ENCODE data around the gene RNF34. TPM values are rescaled to one million over a fixed set of nuclear protein-coding genes. Genes with fewer than 3 reads are reported as not detected.
A peak's percentile ranks its signal among the peaks of the same experiment; 100 is the strongest.

RNF34 gene
- total RNA-seq, 4 donors from 2014 or later, result 32.3 to 57.1 (median 46.2) TPM

- Histone ChIP-seq H3K27ac (no peak overlapping the region), H3K4me1 (peaks cover 2 to 9% of the 10 kb centered on the region in 2 donors), H3K9me3 (no peaks in the 10 kb centered on the region), H3K27me3 (no peaks in the 10 kb centered on the region), H3K36me3 (no peaks in the 10 kb centered on the region), H3K4me3 (no peak overlapping the region)
- DNase-seq (no peak), ATAC-seq (no peak)
- TF ChIP-seq POLR2A (IDR thresholded peaks at IDR 0.05) (no peak), CTCF (IDR thresholded peaks at IDR 0.05 in 4 of 5, conservative IDR thresholded peaks at IDR 0.05 in 1 of 5) (no peak)
- in situ Hi-C loops (cut with MboI; ENCODE audit: low sequenced_read_pairs in 4 of 4), result no loop called here
- intact Hi-C loops (cut with DNase I; ENCODE audit: low total_unique reads), result no loop called here
These were observed 61.1 kb downstream of the RNF34 start for GRCh38 chr12:121461048-121461447.

- intact Hi-C loops (cut with DNase I; ENCODE audit: low total_unique reads), result no loop called here
- no peak overlapping the region for H3K27ac ChIP-seq
- H3K9me3 ChIP-seq, result no peaks in the 10 kb centered on the region
- no peak for TF ChIP-seq CTCF (IDR thresholded peaks at IDR 0.05 in 4 of 5, conservative IDR thresholded peaks at IDR 0.05 in 1 of 5)
- no peak for TF ChIP-seq POLR2A (IDR thresholded peaks at IDR 0.05)
- ATAC-seq (no peak), DNase-seq (no peak)
- H3K4me1 ChIP-seq, result peaks cover 11 to 12% of the 10 kb centered on the region in 2 donors
- in situ Hi-C loops (cut with MboI; ENCODE audit: low sequenced_read_pairs in 4 of 4), result no loop called here
- H3K27me3 ChIP-seq, result no peaks in the 10 kb centered on the region
- no peaks in the 10 kb centered on the region for H3K36me3 ChIP-seq
- H3K4me3 ChIP-seq, result no peak overlapping the region
These were observed 64.4 kb downstream of the RNF34 start for GRCh38 chr12:121464331-121464730.

- Histone ChIP-seq H3K9me3 (no peaks in the 10 kb centered on the region), H3K27me3 (no peaks in the 10 kb centered on the region), H3K4me1 (peaks cover 11 to 12% of the 10 kb centered on the region in 2 donors), H3K4me3 (peak overlapping the region; percentile 43 to 63 (median 58)), H3K27ac (no peak overlapping the region), H3K36me3 (no peaks in the 10 kb centered on the region)
- ATAC-seq (peak; percentile 0 to 5), DNase-seq (no peak)
- in situ Hi-C loops (cut with MboI; ENCODE audit: low sequenced_read_pairs in 4 of 4) (no loop called here), intact Hi-C loops (cut with DNase I; ENCODE audit: low total_unique reads) (no loop called here)
- no peak for TF ChIP-seq POLR2A (IDR thresholded peaks at IDR 0.05)
- TF ChIP-seq CTCF (IDR thresholded peaks at IDR 0.05 in 4 of 5, conservative IDR thresholded peaks at IDR 0.05 in 1 of 5), result no peak
These were observed 66.2 kb downstream of the RNF34 start for GRCh38 chr12:121465921-121466793.

GRCh38 chr12:121466794-121467637, 67.1 kb downstream of the RNF34 start:
- intact Hi-C loops (cut with DNase I; ENCODE audit: low total_unique reads) (loop anchor here (1.0 kb wide), 1 partner anchor 115 kb away; the partner anchor contains the start of gene ANAPC5), in situ Hi-C loops (cut with MboI; ENCODE audit: low sequenced_read_pairs in 4 of 4) (no loop called here)
- H3K36me3 ChIP-seq, result no peaks in the 10 kb centered on the region
- H3K27me3 ChIP-seq, result no peaks in the 10 kb centered on the region
- H3K4me1 ChIP-seq, result peaks cover 11 to 12% of the 10 kb centered on the region in 2 donors
- H3K4me3 ChIP-seq, result peak overlapping the region; percentile 51 to 67 (median 64)
- TF ChIP-seq CTCF (IDR thresholded peaks at IDR 0.05 in 4 of 5, conservative IDR thresholded peaks at IDR 0.05 in 1 of 5) (no peak), POLR2A (IDR thresholded peaks at IDR 0.05) (peak; percentile 65 to 75)
- DNase-seq (peak; percentile 78 to 87), ATAC-seq (peak; percentile 86 to 88)
- H3K27ac ChIP-seq, result peak overlapping the region; percentile 76 to 84 (median 82)
- no peaks in the 10 kb centered on the region for H3K9me3 ChIP-seq
